NCI-H2196 treated with DMSO at 0.1 percent for 48 hours (cell line): ENCODE results near the gene GRAPL.
"Not testable (repeated sequence)": the region's sequence is repeated elsewhere in the genome, so short reads cannot be mapped to it uniquely, and the experiment has no call there.

Experiments
- DNase-seq: peaks from one replicate; lab custom pipeline; 2025; ENCODE audit not compliant: unreplicated experiment; lab: John Stamatoyannopoulos, UW

The GRAPL gene

GRCh38 chr17:19187883-19188869 is 60.8 kb downstream of the GRAPL start:
- not testable (repeated sequence) for DNase-seq

- not testable (repeated sequence) for DNase-seq
Observed at GRCh38 chr17:19188870-19189708, 61.7 kb downstream of the GRAPL start.

DNA sequence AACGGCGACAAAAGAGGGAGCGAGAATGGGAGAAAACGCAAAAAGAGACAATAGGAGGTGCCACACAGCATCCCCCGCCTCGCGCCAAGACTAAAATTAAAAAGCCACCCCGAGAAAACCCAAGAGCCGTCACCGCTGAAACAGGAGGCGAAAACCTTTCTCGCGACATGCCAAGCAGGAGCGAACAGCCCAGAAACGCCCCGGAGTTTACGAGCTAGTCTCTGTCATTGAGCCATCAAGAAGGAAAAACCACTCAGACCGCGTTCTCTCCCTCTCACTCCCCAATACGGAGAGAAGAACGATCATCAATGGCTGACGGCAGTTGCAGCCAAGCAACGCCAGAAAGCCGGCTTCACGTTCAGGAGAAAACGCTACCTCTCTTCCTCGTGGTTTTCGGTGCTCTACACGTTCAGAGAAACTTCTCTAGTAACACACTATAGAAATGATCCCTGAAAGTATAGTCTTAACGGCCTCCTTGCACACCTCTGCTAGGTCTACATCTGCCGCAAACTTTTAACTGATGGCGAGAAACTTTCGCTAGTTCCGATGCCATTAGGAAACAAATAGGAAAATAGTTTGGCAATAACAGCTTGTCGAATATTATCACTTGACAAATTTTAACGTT is 62.5 kb downstream of the GRAPL start:
- not testable (repeated sequence) for DNase-seq

DNA sequence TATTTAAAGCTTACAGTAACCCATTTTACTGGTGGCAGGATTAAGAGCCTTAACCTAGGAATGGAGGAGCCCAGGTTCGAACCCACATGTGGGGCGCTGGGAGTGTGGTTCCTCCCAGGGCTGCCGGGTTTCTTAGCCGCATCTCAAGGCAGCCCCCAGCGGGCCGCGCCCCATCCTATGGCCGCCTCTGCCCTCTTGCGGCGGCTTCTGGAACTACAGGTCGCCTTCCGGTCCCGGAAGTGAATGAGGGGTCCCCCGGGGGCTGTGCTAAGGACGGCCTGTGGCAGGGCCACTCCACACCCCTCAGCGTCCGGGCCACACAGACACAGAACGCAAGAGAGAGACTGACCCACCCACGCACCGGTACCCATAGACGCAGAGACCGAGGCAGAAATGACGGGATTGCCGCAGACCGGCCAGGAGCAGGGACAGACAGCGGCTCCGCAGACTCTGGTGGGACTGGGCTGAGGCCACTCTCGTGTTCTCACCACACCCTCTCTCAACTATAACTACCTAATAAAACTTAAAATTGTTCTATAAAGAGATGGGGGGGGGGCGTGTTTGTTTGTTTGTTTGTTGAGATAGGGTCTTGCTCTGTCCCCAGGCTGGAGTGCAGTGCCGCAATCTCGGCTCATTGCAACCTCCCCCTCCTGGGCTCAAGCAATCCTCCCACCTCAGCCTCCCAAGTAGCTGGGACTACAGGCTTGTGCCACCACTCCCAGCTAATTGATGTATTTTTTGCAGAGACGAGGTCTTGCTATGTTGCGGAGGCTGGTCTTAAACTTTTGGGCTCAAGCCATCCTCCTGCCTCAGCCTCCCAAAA is 69.2 kb downstream of the GRAPL start:
- not testable (repeated sequence) for DNase-seq

GRCh38 chr17:19202448-19202847 is 75.1 kb downstream of the GRAPL start:
- DNase-seq, result not testable (repeated sequence)

DNA sequence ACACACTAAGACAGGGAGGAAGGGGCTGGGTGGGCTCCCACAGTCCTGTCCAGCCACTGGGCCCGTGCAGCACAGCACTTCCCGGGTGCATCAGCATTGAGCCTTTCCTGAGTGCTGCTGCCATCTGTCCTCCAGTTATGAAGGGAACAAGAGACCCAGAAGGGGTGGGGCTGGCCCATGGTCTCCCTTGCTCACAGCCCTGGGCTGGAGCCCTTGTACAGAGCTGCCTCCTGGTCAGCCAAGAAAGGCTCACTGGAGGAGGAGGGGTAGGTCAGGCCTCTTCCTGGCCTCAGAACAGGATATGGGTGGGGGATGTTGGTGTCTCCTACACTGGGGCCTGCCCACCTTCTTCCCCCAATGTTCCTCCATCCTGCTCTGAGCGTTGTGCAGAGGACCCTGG is 76.0 kb downstream of the GRAPL start:
- DNase-seq, result not testable (repeated sequence)
